ENCODE data around the gene ZNF593. TPM values are rescaled to one million over a fixed set of nuclear protein-coding genes. Genes with fewer than 3 reads are reported as not detected.
A peak's percentile ranks its signal among the peaks of the same experiment; 100 is the strongest.

Gene ZNF593
- 10 to 100 TPM in 4 of 5 donors, not detected in 1; 10.6 to 74.1 (median 39.3) TPM for total RNA-seq
- polyA plus RNA-seq, result 100 to 1,000 TPM; 101 to 138 (median 133) TPM
- long read RNA-seq, donor 1, transcript ZNF593-202 (3 exons, 675 nt), result major isoform, 10 of 10 reads
- long read RNA-seq, donor 1, partial matches to known transcripts, result 0 of 10 reads
- long read RNA-seq, donor 1, other reads (novel, unspliced or antisense), result 0 of 10 reads
- long read RNA-seq, donor 2, transcript ZNF593-202 (3 exons, 675 nt), result major isoform, 11 of 11 reads
- long read RNA-seq, donor 2, partial matches to known transcripts, result 0 of 11 reads
- long read RNA-seq, donor 2, other reads (novel, unspliced or antisense), result 0 of 11 reads
- long read RNA-seq, donor 3, transcript ZNF593-202 (3 exons, 675 nt), result major isoform, 10 of 10 reads
- long read RNA-seq, donor 3, partial matches to known transcripts, result 0 of 10 reads
- long read RNA-seq, donor 3, other reads (novel, unspliced or antisense), result 0 of 10 reads
- long read RNA-seq, donor 4, result 0 reads
- long read RNA-seq, donor 5, transcript ZNF593-202 (3 exons, 675 nt), result major isoform, 18 of 19 reads
- long read RNA-seq, donor 5, partial matches to known transcripts, result 0 of 19 reads
- long read RNA-seq, donor 5, other reads (novel, unspliced or antisense), result 0 of 19 reads
- long read RNA-seq, donor 6, result 0 reads
- long read RNA-seq, donor 7, transcript ZNF593-202 (3 exons, 675 nt), result major isoform, 19 of 20 reads
- long read RNA-seq, donor 7, partial matches to known transcripts, result 0 of 20 reads
- long read RNA-seq, donor 7, other reads (novel, unspliced or antisense), result 0 of 20 reads
- long read RNA-seq, donor 8, transcript ZNF593-202 (3 exons, 675 nt), result major isoform, 19 of 20 reads
- long read RNA-seq, donor 8, partial matches to known transcripts, result 0 of 20 reads
- long read RNA-seq, donor 8, other reads (novel, unspliced or antisense), result 0 of 20 reads
- long read RNA-seq, donor 9, transcript ZNF593-202 (3 exons, 675 nt), result major isoform, 26 of 28 reads
- long read RNA-seq, donor 9, partial matches to known transcripts, result 0 of 28 reads
- long read RNA-seq, donor 9, other reads (novel, unspliced or antisense), result 0 of 28 reads
- long read RNA-seq, donor 10, transcript ZNF593-202 (3 exons, 675 nt), result major isoform, 6 of 6 reads
- long read RNA-seq, donor 10, partial matches to known transcripts, result 0 of 6 reads
- long read RNA-seq, donor 10, other reads (novel, unspliced or antisense), result 0 of 6 reads

DNA sequence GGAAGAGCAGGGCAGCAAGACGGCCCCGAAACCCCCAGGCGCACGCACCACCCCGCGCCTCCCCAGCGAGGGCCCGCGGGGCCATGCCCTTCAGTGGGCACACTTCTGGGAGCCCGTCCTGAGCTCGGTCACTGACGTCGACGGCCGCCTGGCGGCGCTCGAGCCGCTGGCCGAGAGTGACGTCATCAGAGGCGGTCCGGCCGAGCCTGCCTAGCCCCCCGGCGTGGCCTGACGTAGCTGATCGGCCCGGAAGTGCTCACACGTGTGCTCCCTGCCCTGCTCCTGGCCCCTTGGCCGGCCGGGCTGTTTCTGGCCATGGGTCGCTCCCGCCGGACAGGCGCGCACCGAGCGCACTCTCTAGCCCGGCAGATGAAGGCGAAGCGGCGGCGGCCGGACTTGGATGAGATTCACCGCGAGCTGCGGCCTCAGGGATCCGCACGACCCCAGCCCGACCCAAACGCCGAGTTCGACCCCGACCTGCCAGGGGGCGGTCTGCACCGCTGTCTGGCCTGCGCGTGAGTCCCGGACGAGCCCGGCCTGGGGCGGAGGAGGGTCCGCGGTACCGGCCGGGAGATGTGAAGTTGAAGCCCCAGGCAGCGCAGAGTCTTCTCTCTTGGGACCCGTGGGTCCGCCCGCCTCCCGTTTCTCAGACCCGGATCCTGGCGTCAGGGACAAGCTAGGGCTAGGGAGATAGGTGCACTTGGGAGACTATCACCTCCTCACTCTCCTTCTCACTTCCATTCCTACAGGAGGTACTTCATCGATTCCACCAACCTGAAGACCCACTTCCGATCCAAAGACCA, at the start of gene ZNF593:
ZNF593 (plus strand) TSS at position 240 of the 803 bp plus-strand sequence; CDS start at position 316, 76 bp downstream.
- Histone ChIP-seq H3K27me3 (no peaks in the 10 kb centered on the region), H3K36me3 (peaks cover 0 to 10% (median 5%) of the 10 kb centered on the region in 4 donors), H3K4me1 (peaks cover 12 to 32% (median 31%) of the 10 kb centered on the region in 4 donors), H3K4me3 (peak within 1 kb of the TSS; percentile 75 to 93 (median 84)), H3K27ac (peak within 1 kb of the TSS; percentile 75 to 91 (median 85)), H3K9me3 (no peaks in the 10 kb centered on the region)
- 1% methylated on average over 21 to 76 of the region's 76 CpGs for WGBS, 5 donors
- DNase-seq, result peak; percentile 94 to 98
- intact Hi-C loops (cut with DNase I; ENCODE audit: low total_unique reads), result no loop called here
- TF ChIP-seq POLR2AphosphoS5 (IDR thresholded peaks at IDR 0.05) (peak; percentile 52 to 91 (median 81)), POLR2A (IDR thresholded peaks at IDR 0.05) (peak in 1 of 4 donors; percentile 21), EP300 (IDR thresholded peaks at IDR 0.05) (no peak)
- TF ChIP-seq, protein P1, sequence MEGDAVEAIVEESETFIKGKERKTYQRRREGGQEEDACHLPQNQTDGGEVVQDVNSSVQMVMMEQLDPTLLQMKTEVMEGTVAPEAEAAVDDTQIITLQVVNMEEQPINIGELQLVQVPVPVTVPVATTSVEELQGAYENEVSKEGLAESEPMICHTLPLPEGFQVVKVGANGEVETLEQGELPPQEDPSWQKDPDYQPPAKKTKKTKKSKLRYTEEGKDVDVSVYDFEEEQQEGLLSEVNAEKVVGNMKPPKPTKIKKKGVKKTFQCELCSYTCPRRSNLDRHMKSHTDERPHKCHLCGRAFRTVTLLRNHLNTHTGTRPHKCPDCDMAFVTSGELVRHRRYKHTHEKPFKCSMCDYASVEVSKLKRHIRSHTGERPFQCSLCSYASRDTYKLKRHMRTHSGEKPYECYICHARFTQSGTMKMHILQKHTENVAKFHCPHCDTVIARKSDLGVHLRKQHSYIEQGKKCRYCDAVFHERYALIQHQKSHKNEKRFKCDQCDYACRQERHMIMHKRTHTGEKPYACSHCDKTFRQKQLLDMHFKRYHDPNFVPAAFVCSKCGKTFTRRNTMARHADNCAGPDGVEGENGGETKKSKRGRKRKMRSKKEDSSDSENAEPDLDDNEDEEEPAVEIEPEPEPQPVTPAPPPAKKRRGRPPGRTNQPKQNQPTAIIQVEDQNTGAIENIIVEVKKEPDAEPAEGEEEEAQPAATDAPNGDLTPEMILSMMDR (IDR thresholded peaks at IDR 0.05), result peak in 5 of 7 experiments; percentile 81 to 90 (median 86)

DNA sequence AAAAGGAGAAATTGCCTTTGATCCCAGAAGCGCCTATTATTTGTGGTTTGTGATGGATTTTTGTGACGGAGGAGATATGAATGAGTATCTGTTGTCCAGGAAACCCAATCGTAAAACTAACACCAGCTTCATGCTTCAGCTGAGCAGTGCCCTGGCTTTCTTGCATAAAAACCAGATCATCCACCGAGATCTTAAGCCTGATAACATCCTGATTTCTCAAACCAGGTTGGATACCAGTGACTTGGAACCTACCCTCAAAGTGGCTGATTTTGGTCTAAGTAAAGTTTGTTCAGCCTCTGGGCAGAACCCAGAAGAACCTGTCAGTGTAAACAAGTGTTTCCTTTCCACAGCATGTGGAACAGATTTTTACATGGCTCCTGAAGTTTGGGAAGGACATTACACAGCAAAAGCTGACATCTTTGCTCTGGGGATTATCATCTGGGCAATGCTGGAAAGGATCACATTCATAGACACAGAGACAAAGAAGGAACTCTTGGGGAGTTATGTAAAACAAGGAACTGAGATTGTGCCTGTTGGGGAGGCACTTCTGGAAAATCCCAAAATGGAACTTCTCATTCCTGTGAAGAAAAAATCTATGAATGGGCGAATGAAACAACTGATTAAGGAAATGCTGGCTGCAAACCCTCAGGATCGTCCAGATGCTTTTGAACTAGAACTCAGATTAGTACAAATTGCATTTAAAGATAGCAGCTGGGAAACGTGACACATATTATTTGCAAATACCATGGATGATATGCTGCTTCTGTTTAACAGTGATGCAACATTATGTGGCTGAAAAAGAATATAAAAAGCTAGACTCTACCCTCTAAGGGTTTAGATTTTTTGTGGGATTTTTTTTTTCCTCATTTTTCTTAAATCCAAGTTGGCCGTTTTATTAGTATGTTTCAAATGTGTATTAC, 47.6 kb upstream of the ZNF593 start:
- intact Hi-C loops (cut with DNase I; ENCODE audit: low total_unique reads), result no loop called here
- TF ChIP-seq POLR2AphosphoS5 (IDR thresholded peaks at IDR 0.05) (peak in 1 of 3 donors; percentile 11), EP300 (IDR thresholded peaks at IDR 0.05) (no peak), POLR2A (IDR thresholded peaks at IDR 0.05) (no peak)
- TF ChIP-seq, protein P1 (IDR thresholded peaks at IDR 0.05), result no peak
- Histone ChIP-seq H3K27me3 (no peaks in the 10 kb centered on the region), H3K9me3 (no peaks in the 10 kb centered on the region), H3K36me3 (peaks cover 0 to 50% (median 31%) of the 10 kb centered on the region in 4 donors), H3K4me3 (no peak overlapping the region), H3K27ac (peak overlapping the region; percentile 32 to 91 (median 42)), H3K4me1 (peaks cover 11 to 88% (median 52%) of the 10 kb centered on the region in 4 donors)
- WGBS, 5 donors, result 33 to 52% (median 36%) methylated on average over 8 of the region's 8 CpGs
- no peak for DNase-seq

All from stomach (tissue), 19 donors.